Left hindlimb (tissue), 1 donor: ENCODE results near the gene SERHL2.
"Not testable (repeated sequence)": the region's sequence is repeated elsewhere in the genome, so short reads cannot be mapped to it uniquely, and the experiment has no call there.

Experiments
- DNase-seq: peaks from one replicate; pipeline ENCODE4 v3.0.0-alpha.2; 2018

Gene SERHL2

DNA sequence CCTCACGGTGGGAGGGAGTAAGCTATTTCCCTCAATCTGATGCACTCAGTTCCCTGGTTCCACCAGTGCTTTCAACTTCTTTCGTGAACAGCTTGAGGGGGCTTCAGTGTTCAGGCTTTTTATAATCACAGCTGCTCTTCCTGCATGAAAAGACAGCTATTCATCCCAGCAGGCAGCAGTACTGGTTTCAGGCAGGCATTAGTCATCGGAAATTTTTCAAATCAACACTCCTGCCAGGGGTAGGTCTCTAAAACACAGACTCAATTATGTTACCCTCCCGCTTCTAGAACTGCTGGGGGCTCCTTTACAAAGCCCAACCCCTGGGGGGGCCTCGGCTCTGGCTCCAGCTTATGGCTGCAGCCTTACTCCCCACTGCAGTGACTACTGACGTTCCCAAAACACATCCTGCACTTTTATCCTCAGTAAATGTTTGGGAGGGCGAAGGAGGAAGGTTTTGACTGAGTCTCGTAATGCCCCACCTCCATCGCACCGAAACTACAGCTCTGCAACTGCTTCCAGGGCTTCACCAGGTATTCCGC is 55.1 kb downstream of the SERHL2 start:
- no peak for DNase-seq

DNA sequence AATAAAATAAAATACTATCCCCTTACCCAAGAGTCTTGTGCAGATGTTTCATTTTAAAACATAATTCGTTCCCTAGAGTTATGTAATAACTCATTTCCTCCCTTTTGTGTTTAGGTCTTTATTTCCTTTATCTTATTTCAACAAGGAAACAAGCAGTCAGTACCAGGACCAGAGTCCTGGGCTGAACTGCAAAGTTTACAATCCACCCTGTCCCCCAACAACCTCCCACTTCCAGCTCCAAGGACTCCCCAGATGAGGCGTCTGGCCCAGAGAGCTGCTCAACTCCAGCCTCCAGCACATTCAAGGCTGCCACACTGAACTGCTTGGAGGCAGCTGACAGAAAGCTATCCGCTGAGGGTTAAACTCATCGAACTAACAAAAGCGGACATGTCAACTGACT is 56.4 kb downstream of the SERHL2 start:
- DNase-seq, result no peak

DNA sequence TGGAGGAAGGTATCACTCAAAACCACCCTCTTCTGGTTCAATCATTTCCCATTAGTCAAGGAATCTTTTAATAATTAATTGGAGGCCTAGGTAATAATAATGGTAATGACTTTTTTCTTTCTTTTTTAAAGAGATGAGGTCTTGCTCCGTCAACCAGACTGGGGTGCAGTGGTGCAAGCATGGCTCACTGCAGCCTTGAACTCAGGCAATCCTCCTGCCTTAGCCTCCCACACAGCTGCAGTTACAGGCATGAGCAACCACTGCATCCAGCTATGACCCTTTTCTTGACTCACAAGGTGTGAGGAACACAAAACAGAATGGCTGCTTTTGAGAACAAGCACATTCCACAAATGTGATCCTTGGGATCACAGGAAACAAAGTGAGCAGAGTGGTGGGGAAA is 57.3 kb downstream of the SERHL2 start:
- no peak for DNase-seq

DNA sequence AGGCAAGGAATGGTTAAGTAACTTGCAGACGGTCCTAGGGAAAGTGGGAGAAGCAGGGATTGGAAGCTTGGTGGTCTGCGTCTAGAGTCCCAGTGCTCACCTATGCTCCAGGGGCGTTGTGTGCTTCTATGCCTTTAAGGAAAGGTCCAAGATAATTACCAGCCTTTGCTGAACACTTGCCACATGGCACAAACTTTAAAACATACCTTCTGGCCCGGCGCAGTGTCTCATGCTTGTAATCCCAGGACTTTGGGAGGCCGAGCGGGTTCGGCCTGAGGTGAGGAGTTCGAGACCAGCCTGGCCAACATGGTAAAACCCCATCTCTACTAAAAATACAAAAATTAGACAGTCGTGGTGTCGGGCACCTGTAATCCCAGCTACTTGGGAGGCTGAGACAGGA is 58.6 kb downstream of the SERHL2 start:
- no peak for DNase-seq

DNA sequence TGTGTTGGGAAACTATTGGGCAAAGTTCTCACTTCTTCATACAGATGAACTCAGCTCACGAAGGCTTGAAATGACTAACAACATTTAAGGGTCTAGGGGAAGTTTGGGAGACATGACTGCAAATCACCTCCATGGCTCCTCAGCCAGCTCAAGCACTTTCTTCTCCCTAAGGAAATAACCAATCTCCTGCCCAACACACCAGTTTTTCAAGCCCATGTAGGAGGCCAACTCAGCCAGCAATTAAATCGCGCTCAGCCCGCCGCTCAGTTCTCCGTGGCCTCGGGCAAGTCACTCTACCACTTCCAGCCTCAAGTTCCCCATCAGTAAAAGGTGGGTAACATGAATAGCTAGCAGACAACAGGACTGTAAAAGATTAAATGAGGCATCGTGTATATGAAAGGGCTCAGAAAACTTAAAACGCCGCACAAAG is 60.1 kb downstream of the SERHL2 start:
- DNase-seq, result no peak

DNA sequence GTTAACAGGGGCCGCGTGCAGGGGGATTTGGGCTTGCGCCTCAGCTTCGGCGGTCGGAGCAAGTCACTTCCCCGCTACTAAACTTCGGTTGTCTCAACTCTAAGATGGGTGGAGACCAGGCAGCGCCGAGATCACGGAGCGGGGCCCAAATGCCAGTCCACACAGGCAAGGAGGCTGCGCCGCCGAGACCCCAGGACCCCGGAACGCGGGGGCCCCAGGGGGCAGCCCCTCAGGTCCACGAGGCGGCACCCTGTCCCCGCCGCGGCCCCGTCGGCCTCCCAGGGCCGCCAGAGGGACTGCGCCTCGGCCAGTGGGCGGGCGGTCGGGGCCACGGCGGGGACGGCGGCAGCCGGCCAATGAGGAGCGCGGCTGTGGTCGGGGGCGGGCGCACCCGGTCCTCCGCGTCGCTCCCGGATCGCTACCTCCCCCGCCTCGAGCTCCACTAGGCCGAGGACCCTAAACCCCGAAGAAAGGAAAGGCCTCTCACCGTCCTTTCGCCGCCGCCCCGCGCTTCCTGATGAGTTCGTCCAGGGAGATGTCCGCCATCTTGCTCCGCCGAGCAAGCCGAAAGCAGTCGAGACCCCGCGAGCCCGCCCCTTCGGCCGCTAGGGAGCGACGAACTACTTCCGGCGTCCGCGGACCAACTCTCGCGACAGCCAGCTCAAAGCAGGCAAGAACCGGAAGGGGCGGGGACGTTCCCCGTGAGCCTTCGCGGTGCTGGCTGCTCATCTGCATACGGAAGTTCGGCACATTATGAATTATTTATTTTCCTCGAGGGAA is 60.7 kb downstream of the SERHL2 start, which contains the start of gene POLDIP3:
Gene POLDIP3, minus strand, starts transcription at position 572 of the 780 bp plus-strand sequence. Its CDS starts 26 bp downstream, at position 546.
- peak; percentile 99 for DNase-seq

DNA sequence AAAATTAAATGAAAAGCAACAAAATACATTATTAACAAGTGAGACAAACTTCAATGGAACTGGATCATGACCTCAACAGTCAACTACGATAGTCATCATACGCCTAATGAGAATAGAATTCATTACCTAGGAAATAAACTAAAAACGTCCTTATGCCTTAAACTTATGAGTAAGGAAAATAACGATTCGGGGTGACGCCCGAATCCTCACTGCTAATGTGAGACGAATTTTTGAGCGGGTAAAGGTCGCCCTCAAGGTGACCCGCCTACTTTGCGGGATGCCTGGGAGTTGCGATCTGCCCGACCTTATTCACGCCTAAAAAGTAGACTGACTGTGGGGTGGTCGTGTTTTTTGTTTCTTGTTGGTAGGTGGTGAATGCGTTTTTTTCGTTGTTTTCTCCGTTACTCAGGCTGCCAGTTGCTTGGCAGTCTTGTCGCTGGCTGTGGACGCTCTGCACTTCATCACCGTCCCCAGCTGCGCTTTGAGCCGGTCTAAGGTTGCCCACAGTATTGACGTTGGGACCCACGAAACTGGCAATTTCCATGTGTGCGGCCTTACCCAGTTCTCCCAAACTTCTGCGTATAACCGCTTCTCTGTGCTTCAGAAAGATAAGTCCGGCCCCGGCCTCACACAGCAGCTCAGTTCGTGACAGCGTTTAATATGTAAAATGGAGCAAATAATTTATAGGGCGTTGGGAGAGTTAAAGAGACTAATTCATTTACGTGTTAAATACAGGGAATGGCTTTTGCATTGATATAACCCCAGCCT is 61.5 kb downstream of the SERHL2 start:
- DNase-seq, result peak; percentile 96

DNA sequence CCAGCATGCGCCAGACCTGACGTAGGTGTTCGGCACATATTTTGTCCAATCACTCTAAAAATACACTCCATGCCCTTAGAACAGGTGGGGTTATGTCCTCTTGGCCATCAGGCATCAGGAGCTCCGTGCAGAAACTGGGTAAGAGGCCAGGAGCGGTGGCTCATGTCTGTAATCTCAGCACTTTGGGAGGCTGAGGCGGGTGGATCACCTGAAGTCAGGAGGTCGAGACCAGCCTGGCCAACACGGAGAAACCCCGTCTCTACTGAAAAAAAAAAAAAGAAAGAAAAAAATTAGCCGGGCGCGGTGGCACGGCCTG is 62.1 kb downstream of the SERHL2 start:
- DNase-seq, result not testable (repeated sequence)

DNA sequence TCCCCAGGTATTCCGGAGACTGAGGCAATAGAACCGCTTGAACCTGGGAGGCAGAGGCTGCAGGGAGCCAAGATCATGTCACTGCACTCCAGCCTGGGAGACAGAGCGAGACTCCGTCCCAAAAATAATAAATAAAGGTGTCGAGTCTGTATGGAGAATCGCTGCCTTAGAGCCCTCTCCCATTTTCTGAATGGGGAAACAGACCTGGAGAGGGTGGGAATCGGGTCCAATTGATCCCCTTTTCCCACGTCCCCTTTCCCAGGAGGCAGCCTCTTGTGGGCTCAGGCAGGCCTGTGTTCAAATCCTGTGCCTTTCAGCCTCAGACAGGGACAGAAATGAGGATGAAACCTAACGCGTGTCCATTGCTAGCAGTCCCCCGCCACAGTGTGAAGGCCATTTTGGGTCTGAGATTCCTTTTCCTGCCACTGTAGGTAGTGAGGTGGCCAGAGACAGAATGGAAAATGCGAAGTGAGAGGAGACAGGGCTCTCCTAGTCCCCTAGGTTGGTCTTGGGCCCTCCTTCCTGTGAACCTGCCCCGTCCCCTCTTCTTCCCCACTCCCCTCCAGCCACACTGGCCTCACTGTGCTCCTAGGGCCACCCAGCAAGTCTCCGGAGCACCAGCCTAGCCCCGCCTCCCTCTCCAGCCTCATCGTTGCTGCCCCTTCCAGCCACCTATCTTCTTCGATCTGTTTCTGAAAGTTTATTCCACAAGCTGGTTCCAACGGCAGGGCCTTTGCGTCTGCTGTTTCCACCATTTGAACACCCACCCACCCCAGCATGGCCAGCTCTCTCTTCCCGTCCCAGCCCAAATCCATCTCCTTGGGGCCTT is 63.6 kb downstream of the SERHL2 start:
- DNase-seq, result no peak

DNA sequence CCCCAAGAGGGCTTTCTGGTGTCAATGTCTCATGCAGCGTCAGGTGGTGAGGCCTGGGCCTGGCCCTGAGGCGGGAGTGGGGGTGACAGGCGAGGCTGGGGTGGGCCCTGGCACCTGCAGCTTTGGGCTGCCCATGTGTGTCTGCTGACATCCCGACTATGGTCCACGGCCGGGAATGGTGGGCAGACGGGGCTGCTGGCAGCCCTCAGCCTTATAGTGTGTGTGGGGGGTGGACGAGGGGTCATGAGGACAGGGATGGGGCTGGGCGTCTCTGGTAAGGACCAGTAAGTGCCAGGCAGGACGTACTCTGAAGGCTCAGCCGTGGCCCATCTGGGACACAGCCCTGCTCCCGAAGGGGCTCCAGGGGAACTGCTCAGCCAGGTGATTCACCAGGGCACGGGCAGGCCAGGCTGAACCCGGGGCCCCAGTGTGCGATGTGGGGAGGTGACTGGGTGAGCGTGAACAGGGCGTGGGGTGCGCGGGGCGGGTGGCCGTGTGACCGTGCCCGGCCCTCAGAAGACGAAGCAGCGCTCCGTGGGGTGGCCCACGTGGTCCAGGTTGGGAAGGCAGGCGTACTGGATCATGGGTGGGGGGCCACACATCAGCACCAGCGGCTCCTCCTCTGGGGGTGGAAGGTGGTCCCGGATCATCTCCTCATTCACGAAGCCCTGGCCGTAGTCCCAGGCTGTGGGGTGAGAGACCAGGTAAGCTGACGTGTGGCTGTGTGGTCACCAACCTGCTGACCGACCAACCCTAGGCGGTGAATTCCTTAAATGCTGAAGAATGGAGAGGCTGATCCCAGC is 65.7 kb downstream of the SERHL2 start:
- no peak for DNase-seq

DNA sequence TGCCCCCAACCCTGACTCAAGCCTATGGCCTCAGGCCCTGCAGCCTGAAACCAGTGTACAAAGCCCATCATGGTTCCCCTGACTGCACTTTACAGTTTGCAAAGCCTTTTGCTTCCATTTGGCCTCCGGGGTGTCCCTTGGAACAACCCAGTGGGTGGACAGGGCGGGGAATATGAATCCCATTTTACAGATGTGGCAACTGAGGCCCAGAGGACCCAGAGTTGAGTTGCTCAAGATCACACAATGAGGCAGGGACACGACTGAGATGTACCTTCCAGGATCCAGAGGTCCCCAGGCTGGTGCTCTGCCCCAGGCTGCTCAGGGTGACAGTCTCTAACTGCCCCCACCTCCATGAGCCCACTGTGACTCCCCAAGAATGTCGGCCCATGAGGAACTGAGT is 66.3 kb downstream of the SERHL2 start:
- DNase-seq, result no peak

DNA sequence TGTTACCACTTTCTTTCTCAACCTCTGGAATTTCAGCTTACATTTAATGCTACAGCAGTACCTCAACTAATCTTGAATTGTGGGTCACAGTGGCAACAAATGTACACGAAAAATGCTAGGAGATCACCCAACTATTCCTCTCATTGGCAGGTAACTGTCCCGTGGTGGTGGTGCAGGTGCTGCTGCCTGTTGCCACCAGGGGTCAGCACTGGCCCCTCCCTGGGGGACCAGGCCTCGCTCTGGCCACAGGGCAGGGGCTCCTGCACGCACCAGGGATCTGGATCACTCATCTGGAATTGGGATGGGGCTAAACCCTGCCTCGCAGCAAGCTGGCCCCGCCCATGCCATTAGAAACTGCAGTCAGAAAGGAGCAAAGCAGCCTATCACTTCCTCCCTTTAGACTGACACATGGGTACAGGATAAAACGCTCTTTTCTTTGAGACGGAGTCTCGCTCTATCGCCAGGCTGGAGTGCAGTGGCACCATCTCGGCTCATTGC is 67.8 kb downstream of the SERHL2 start:
- no peak for DNase-seq

DNA sequence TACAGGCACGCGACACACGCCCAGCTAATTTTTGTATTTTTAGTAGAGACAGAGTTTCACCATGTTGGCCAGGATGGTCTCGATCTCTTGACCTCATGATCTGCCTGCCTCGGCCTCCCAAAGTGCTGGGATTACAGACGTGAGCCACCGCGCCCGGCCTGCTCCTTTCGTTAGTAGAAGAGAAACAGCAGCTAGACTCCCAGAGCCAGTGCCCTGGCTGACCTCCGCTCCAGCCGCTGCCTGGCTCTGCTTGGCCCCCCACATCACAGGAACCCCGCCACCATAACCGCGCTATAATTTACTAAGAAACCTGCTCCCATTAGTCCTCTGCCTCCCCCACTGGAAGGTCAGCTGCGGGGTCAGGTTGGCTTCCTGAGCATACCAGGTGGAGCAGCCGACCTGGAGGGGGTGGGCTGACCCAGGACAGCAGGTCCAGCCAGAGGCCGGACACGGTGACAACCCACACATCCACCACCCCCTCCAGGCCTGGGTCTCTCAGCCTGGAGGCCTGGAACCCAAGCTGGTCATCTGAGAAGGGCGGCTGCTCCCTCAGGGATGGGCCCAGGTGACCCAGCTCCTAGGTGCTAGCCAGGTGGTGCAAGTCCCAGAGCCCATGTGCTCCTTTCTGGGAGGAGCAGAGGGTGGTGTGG is 68.4 kb downstream of the SERHL2 start:
- DNase-seq, result no peak

DNA sequence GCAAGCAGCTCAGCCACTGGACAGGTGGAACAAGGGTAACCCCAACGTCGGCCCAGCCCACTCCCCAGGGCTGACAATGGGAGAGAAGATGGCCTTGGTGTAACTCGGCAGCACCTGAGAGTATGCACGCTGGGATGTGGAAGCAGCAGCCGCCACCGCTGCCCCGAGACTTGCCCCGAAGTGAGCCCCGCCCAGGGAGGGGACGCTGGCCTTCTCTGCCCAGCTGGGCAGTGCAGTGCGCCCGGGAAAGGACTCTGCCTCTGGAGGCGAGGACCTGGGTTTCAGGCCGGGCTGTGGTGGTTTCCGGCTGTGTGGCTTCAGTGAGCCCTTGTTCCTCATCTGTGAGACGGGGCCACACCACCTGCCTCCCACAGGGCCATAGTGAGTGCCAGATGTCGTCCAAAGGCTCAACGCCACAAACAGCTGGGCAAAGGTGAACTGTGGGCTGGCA is 69.6 kb downstream of the SERHL2 start:
- no peak for DNase-seq
